AG08396 (cell line): ENCODE data around the gene TRIM49D2.
"Not testable (repeated sequence)": the region's sequence is repeated elsewhere in the genome, so short reads cannot be mapped to it uniquely, and the experiment has no call there.

Source experiments
- DNase-seq: peaks from one replicate; pipeline ENCODE4 v3.0.0; 2012; ENCODE audit warnings: low spot score, mixed read lengths

The TRIM49D2 gene, protein sequence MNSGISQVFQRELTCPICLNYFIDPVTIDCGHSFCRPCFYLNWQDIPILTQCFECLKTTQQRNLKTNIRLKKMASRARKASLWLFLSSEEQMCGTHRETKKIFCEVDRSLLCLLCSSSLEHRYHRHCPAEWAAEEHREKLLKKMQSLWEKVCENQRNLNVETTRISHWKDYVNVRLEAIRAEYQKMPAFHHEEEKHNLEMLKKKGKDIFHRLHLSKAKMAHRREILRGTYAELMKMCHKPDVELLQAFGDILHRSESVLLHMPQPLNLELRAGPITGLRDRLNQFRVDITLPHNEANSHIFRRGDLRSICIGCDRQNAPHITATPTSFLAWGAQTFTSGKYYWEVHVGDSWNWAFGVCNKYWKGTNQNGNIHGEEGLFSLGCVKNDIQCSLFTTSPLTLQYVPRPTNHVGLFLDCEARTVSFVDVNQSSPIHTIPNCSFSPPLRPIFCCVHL

DNA sequence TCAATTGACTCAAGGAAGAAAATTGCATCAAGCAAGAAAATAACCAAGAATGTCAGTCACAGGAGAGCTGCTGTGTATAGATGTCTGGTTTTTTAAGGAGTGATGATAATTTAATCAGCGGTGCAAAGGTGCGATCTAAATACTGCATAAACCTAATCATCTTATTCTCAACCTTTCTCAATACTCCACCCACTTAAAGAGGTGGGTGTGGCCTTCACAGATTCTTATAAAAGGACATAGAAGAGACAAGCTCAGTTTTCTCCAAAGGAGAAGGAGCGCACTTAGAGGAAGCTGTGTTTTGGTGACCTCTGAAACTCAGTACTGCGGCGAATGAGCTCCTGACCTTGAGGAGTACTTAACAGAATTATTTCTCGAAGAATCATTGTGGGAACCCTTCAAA is at the start of gene TRIM49D2:
Gene TRIM49D2 (plus strand): TSS at position 301 of the 400 bp plus-strand sequence. CDS start 2,698 bp downstream, outside the sequence.
- DNase-seq, result not testable (repeated sequence)

DNA sequence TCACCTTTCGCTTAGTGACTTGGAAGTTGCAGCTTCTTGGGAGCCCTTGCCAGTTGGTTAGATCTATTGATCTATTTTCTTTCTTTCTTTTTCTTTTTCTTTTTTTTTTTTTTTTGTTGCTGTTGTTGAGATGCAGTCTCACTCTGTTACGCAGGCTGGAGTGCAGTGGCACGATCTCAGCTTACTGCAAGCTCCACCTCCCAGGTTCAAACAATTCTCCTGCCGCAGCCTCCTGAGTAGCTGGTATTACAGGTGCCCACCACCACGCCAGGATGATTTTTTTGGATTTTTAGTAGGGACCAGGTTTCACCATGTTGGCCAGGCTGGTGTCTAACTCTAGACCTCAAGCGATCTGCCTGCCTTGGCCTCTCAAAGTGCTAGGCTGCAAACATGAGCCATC is 46.4 kb upstream of the TRIM49D2 start:
- DNase-seq, result not testable (repeated sequence)

DNA sequence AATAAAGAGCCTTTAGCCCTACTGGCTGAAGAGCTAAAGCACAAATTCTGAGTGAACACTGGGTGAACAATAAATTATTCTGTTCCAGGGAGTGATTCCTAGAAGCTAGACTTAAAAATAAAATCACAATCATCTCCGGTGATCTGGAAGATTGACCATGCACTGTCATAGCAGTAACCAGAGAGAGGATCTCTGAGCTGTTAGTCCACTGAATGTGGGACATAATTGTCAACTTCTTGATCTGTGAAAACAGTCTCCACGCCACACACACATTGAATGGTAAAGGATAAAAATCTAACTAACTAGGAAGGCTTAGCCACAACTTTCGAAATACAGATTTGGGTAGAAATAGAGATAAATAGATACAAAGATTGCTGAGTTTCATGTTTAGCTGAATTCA is 30.6 kb upstream of the TRIM49D2 start:
- DNase-seq, result not testable (repeated sequence)

DNA sequence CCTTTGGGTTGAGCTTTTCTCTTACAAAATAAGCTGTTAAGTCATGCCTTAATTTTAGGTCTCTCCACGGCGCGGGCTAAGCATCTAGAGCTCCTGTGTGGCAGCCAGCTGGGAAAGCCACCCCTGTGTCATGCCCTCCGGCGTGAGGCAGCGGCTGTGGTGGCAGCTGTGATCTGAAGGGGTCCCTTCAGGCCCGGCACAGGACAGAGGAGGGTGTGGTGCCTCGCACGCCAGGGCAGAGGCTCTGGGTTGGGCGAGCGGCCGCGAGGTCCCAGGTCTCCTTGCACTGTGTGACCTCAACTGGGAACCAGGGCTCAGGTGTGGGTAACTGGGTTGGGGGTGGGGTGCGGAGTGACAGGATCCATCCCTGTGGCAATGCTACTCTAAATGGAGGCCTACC is 23.1 kb upstream of the TRIM49D2 start:
- not testable (repeated sequence) for DNase-seq

DNA sequence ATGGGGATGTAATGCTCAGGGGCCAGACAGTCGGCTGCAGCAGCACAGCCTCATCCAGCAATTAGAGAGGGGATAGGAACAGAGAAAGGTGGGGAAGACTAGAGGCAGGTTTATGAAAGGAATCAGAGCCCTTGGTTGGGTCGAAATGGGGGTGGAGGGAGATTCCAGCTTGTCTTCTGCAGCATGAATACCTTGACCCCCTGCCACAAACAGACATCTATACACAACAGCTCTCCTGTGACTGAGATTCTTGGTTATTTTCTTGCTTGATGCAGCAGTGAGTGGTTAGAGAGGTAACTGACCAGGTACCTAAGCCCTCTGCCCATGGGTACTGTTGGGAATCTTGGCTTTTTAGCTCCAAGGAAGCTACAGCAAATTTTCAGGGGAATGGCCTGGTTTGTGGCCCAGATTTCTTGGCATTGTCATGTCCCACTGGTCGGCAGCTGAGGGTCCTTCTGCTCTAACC is 1.6 kb upstream of the TRIM49D2 start, which contains the start of gene TRIM49D1:
Gene TRIM49D1 (minus strand): TSS at position 51 of the 466 bp plus-strand sequence. CDS start 4,535 bp downstream, outside the sequence.
- DNase-seq, result no peak

DNA sequence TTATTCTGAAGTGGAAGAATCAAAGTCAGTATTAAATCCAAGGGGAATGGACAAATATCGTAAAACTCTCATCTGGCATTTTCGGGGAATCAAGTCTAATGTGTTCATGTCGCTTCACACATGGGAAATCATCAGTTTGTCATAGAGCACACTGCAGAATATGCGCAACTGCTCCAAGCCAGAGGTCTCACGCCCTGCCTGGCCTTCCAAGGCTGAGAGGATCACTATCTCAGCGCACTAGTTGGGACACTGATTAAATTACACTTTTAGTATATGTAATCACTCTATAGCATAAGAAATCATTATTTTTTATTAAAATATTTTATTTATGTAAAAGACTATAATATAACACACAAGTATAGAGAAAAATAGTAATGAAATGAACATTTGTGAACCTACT is 37.0 kb downstream of the TRIM49D2 start:
- DNase-seq, result not testable (repeated sequence)

DNA sequence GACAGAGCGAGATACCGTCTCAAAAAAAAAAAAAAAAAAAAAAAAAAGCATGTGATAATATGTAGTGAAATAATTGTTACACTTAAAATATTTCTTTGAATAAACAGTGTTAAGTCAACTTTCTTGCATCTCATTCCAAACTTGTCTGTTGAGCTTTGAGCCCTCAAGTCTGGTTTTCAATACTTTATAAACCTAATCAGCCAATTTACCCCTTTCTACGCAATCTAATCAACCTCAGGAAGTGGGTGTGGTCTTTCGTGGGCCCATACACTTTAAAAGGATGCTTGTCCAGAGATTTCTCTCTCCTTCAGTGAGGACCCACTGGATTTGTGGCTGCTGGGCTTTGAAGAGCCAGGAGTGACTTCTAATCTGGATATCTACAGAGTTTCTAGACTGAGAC is 41.9 kb downstream of the TRIM49D2 start, which contains the start of gene TRIM64:
Gene TRIM64 (plus strand): TSS at position 301 of the 400 bp plus-strand sequence. CDS start 2,467 bp downstream, outside the sequence.
- DNase-seq, result not testable (repeated sequence)
